Heart right ventricle (tissue), 16 donors: ENCODE data around the gene NKX2-2. TPM values are rescaled to one million over a fixed set of nuclear protein-coding genes. Genes with fewer than 3 reads are reported as not detected.

Source experiments
- ATAC-seq, 8 donors: fragments of 200-7000 bp; cut with Tn5 transposase; one replicate each; pipeline ENCODE4 v1.9.1; 2020; ENCODE audit warnings: mild to moderate bottlenecking in 8 of 8, moderate library complexity in 8 of 8, moderate number of reproducible peaks in 1 of 8
- DNase-seq, 2 donors: peaks; one replicate each; pipeline ENCODE4 v3.0.0-alpha.2; 2020
- H3K27ac ChIP-seq, 10 donors: fragments of 200-600 bp; sonication (generic) in 2 of 10; one replicate each; pipeline versions ENCODE4 v1.5.0 to v1.8.0; 2020 to 2022; ENCODE audit warnings: mild to moderate bottlenecking in 3 of 10
- H3K27me3 ChIP-seq, 7 donors: fragments of 200-600 bp; one replicate each; pipeline ENCODE4 v1.8.0; 2021 to 2022; ENCODE audit warnings: mild to moderate bottlenecking in 2 of 7
- H3K36me3 ChIP-seq, 9 donors: fragments of 200-600 bp; sonication (generic) in 1 of 9; one replicate each; pipeline versions ENCODE4 v1.5.0 to v1.8.0; 2020 to 2022; ENCODE audit warnings: mild to moderate bottlenecking in 2 of 9
- H3K4me1 ChIP-seq, 9 donors: fragments of 200-600 bp; sonication (generic) in 1 of 9; one replicate each; pipeline versions ENCODE4 v1.5.0 to v1.8.0; 2020 to 2022; ENCODE audit warnings: mild to moderate bottlenecking in 4 of 9
- H3K4me3 ChIP-seq, 10 donors: fragments of 200-600 bp; sonication (generic) in 2 of 10; one replicate each; pipeline versions ENCODE4 v1.5.0 to v1.8.0; 2020 to 2022; ENCODE audit warnings: mild to moderate bottlenecking in 7 of 10, moderate library complexity in 2 of 10
- H3K9me3 ChIP-seq, 11 donors: fragments of 200-600 bp in 10 of 11; sonication (generic) in 2 of 11; one replicate each; pipeline versions ENCODE4 v1.5.0 to v1.8.0; 2013 to 2022; ENCODE audit warnings: mild to moderate bottlenecking in 2 of 11, control low read depth in 1 of 11, moderate library complexity in 1 of 11
- CTCF ChIP-seq, 9 donors: fragments of 200-600 bp; sonication (generic) in 2 of 9; IDR thresholded peaks; one replicate each; pipeline versions ENCODE4 v1.5.0 to v1.8.0; 2021 to 2022; ENCODE audit warnings: antibody characterized with exemption in 9 of 9, mild to moderate bottlenecking in 5 of 9, moderate library complexity in 1 of 9
- WGBS, 2 donors: extraction: QIAGEN DNeasy Blood & Tissue Kit; methylation state at CpG; one replicate each; pipeline ENCODE4 v1.1.7; 2013; ENCODE audit warnings: inconsistent platforms in 1 of 2; 5-methylcytosine and 5-hydroxymethylcytosine counted together
- intact Hi-C, 10 donors: fragments of 100-400 bp; cut with DNase I; formaldehyde crosslinking; loops; one replicate each; pipeline versions ENCODE4 v1.11.1 to v1.14.2; 2022
- polyA plus RNA-seq, 2 donors: library from polyadenylated mRNA; stranded (reverse); fragments of 200-250 nt; gene quantifications; one replicate each; pipeline ENCODE4 v1.2.3, GENCODE V29; 2013
- total RNA-seq, 10 donors: library from RNA; stranded (reverse); fragmentation: NEBNext Ultra II Directional in 3 of 10; extraction: Animal tissue kit (Norgen Biotek cat#: 25700) in 3 of 10; gene quantifications; one replicate each; pipeline versions ENCODE4 v1.2.1 to v1.2.4, GENCODE V29; 2021 to 2023
- donor health status: Arrhythmogenic right ventricular cardiomyopathy.
- donor health status: ischemic (EF 13 %, LVEDD 7.1; RV severe dilation, severe dysfunction).
- donor health status: healthy with polysubstance abuse.
- donor health status: DM: no; HTN: yes; CAD: no.
- donor health status: DM: no; HTN: no; CAD: no.
- donor health status: ischemic (EF 25% LVEDD 6.9; RV normal size, moderate dysfunction).
- donor health status: ischemic (EF 25% LVEDD 5.7; RV mildly dilated, moderate dysfunction).
- donor health status: healthy.
- donor health status: DM: yes; HTN: yes; CAD: no.
- donor health status: Ischemic cardiomyopathy.
- donor health status: ischemic (EF 35%, LVEDD 5.7; RV mildly dilated, moderate dysfunction).
- donor health status: nonischemic (EF 11% LVEDD 7.7; RV severe dilation, severe dysfunction).
- donor health status: DM: yes; HTN: yes; CAD: no.
- donor health status: PGD.
- donor health status: ischemic (EF 29% LVEDD 5.4; RV normal size, mild dysfunction).
- donor health status: nonischemic (EF 23%, LVEDD 6.1; RV moderate dilation, normal function).

The NKX2-2 gene
- total and polyA plus RNA-seq, 12 donors = not detected

- intact Hi-C loops = no loop called here
- WGBS, 2 donors = 77 to 79% methylated on average over 2 of the region's 2 CpGs
- peaks cover 0 to 20% (median 11%) of the 10 kb centered on the region in 7 donors for H3K27me3 ChIP-seq
- DNase-seq (no peak), ATAC-seq (no peak)
- no peaks in the 10 kb centered on the region for H3K36me3 ChIP-seq
- no peak for TF ChIP-seq CTCF (IDR thresholded peaks at IDR 0.05)
- H3K4me3 ChIP-seq = no peak overlapping the region
- peaks cover 0 to 10% (median 0%) of the 10 kb centered on the region in 11 donors for H3K9me3 ChIP-seq
- no peak overlapping the region for H3K27ac ChIP-seq
- H3K4me1 ChIP-seq = no peaks in the 10 kb centered on the region
Observed at GRCh38 chr20:21464916-21465315, 48.9 kb downstream of the NKX2-2 start.

Other genes with a start within 250 kb of the NKX2-2 start
- 10 to 100 TPM; 28.6 to 39.8 (median 32.1) TPM for gene XRN2, start 210.7 kb downstream of the NKX2-2 start, total RNA-seq
- 10 to 100 TPM in 1 of 2 donors, 1 to 10 TPM in 1; 9.5 to 17.8 TPM for gene XRN2, start 210.7 kb downstream of the NKX2-2 start, polyA plus RNA-seq
- not detected for gene NKX2-4, start 116.5 kb downstream of the NKX2-2 start, total RNA-seq
- not detected for gene NKX2-4, start 116.5 kb downstream of the NKX2-2 start, polyA plus RNA-seq
- gene PAX1, start 191.6 kb upstream of the NKX2-2 start, total RNA-seq = not detected
- not detected for gene PAX1, start 191.6 kb upstream of the NKX2-2 start, polyA plus RNA-seq